Kidney epithelial cell (primary cell): ENCODE measurements around the gene PSMB5. TPM values are rescaled to one million over a fixed set of nuclear protein-coding genes. Genes with fewer than 3 reads are reported as not detected.

Experiments
- DNase-seq: peaks from one replicate; pipeline ENCODE4 v3.0.0-alpha.2; 2010; ENCODE audit warnings: low read depth
- H3K27me3 ChIP-seq: 2 replicates; pipeline ENCODE4 v1.6.0; 2011; ENCODE audit warnings: low read length; ENCODE audit not compliant: control insufficient read depth, insufficient read depth
- H3K36me3 ChIP-seq: 2 replicates; pipeline ENCODE4 v1.5.1; 2011; ENCODE audit warnings: low read length; ENCODE audit not compliant: control insufficient read depth, insufficient read depth
- H3K4me3 ChIP-seq: 2 replicates; pipeline ENCODE4 v1.5.1; 2011; ENCODE audit warnings: low read depth, mild to moderate bottlenecking, control low read depth, low read length
- total RNA-seq: library from RNA; depleted of rRNA; stranded (reverse); fragments of >200 nt; gene quantifications from 2 replicates; pipeline ENCODE4 v1.2.3, GENCODE V29; 2015
- TF ChIP-seq, protein P1 (sequence below): IDR thresholded peaks from 2 replicates; pipeline ENCODE4 v1.5.1; 2011; ENCODE audit warnings: mild to moderate bottlenecking, moderate library complexity, low read length, control low read depth, inconsistent platforms; ENCODE audit not compliant: insufficient read depth, poor library complexity, severe bottlenecking

The PSMB5 gene
- total RNA-seq, 1 donor from 2014 or later, result 199 TPM

DNA sequence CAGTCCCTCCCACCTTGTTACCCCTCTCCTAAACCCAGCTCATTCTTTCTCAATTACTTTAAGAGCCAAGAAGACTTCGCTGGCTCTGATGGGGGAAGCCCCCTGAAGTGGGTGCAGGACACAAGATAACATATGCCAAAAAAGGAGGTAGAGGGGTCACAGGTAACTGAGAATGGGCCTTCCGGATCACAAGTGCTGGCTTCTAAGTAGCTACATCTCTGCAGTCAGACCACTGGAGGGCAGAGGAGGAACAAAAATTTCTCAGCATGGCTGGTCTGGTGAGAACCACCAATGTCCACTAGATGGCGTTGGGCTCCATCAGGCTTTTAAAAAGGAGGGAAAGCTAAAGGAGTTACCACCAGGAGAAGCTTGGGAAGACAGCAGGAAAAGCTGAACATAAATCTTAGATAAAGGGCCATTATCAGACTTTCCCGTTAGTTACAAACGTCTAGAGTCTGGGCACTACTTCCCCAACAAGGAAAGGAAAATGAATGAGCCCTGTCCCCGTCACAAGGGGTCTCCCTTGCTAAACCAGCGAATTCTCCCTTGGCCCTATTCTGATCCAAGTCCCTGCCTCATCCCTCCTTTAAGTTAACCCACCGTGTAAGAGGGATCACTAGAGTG lies 34.2 kb upstream of the PSMB5 start:
- peak; percentile 70 for DNase-seq
- Histone ChIP-seq H3K4me3 (no peak overlapping the region), H3K27me3 (no peaks in the 10 kb centered on the region), H3K36me3 (peaks cover 11% of the 10 kb centered on the region)
- TF ChIP-seq, protein P1, sequence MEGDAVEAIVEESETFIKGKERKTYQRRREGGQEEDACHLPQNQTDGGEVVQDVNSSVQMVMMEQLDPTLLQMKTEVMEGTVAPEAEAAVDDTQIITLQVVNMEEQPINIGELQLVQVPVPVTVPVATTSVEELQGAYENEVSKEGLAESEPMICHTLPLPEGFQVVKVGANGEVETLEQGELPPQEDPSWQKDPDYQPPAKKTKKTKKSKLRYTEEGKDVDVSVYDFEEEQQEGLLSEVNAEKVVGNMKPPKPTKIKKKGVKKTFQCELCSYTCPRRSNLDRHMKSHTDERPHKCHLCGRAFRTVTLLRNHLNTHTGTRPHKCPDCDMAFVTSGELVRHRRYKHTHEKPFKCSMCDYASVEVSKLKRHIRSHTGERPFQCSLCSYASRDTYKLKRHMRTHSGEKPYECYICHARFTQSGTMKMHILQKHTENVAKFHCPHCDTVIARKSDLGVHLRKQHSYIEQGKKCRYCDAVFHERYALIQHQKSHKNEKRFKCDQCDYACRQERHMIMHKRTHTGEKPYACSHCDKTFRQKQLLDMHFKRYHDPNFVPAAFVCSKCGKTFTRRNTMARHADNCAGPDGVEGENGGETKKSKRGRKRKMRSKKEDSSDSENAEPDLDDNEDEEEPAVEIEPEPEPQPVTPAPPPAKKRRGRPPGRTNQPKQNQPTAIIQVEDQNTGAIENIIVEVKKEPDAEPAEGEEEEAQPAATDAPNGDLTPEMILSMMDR, result peak; percentile 99

DNA sequence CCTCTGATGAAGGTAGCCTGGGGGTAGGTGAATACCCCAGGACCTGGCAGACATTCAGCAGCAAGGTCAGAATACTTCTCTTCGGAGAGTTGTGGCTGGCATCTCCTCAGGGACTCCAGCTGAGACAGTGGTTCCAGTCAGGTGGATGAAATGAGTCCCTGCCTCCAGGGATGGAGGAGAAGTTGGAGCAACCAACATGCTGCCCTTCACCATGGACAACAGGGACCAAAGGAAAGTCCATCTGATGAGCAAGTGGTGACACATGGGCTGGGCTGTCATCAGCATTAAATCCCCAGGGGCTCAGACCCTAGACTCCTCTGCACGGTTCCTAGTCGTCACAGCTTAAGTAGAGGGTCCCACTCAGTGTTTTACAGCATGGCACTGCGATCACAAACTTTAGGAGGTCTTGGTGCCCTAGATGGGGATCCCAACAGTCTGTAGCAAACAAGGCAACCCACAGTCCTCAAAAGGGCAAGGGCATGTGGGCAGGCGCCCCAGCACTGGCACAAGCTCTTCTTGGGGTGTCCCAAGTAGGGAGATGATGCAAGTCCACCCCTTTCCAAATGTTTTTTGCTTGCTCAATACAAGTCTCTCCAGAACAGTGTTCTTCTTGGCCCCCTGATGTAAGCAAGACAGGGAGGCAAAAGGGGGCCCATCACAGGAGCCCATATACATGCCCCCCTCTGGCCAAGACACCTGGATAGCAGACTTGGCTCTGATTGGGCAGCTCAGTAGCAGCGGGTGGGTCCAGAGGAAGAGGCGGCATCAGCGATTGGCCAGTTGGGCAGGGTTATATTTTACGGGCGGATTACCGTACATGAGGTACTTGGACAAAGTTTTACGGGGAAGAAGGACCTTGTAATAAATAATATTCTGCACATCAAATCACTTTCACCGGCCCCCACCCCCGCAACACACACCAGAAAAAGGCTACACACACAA lies 33.4 kb upstream of the PSMB5 start:
- TF ChIP-seq, protein P1, result no peak
- H3K27me3 ChIP-seq, result no peaks in the 10 kb centered on the region
- DNase-seq, result no peak
- peaks cover 13% of the 10 kb centered on the region for H3K36me3 ChIP-seq
- H3K4me3 ChIP-seq, result no peak overlapping the region

DNA sequence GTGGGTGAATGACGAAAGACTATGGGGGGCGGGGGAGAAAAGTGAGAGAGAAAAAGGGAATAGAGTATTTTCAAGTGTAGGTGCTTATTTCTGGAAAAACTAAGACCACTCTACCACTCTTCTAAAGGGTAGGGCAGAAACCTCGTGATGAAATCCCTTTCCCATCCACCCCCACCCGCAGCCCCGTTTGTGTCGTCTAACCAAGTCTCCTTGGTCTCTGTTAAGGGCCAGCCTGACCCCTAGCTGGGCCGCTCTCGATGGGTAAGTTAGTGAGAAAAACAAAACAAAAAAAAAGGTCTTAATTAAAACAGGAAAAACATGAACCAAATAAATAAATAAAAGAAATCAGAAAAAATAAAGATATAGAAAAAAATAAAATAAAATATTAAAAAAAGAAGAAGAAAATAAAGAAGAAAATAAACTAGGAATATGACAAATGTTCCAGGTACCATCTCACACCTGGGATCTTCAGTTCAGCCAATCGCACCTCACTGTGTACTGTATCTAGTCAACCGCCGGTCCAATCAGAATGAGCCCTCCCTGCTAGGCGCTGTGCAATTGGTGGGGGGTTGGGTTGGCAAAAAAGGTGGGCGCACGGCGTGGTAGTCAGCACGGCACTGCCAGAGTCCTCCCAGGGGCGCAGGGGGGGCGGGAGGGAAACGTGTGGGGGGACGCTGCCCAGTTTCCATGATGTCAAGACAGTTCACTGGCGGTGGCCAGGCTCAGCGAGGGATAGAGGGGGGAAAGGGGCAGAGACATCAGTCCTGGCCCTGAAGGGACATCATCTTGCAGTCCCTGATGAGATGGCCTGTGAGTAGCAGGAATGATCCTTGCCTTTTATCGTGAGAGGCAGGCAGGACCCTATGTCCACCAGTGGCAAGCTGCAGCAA lies 32.4 kb upstream of the PSMB5 start:
- TF ChIP-seq, protein P1, result no peak
- Histone ChIP-seq H3K27me3 (no peaks in the 10 kb centered on the region), H3K36me3 (peaks cover 13% of the 10 kb centered on the region), H3K4me3 (no peak overlapping the region)
- DNase-seq, result no peak

DNA sequence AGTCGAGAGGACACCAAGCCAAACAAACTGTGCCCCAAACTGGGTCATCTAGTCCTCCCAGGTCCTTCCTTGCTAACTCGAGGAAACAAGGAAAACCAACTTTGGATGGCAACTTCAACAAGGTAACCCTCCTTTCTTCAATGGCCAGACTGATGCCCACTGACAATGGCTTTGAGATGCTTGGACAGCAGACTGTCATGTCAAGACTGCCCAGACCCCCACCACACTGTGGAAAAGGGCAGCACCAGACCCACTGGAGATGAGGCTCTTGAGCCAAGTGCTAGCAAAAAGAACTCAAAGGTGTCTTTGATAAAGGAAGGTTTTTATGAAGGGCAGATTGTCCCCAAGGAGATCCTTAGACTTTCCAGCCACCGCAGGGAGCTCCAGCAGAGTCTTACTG lies 31.7 kb upstream of the PSMB5 start:
- no peak overlapping the region for H3K4me3 ChIP-seq
- H3K36me3 ChIP-seq, result peaks cover 13% of the 10 kb centered on the region

DNA sequence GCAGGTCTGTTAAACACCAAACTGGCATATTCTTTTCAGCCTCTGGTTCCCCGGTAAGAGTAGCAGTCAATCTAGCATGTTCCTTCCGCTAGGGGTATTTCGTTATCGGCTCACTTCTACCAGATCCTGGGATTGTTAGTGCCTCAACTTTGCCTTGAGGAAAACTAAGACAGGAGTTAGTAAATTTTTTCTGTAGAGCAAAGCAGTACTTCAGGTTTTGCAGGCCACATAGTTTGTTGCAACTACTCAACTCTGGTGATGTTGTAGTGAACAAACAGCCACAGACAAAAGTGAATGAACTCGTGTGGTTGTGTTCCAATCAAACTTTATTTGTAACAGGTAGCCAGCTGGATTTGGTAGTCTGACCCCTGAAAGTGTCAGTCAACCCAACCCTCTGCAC lies 28.9 kb upstream of the PSMB5 start:
- Histone ChIP-seq H3K36me3 (peaks cover 15% of the 10 kb centered on the region), H3K4me3 (no peak overlapping the region), H3K27me3 (no peaks in the 10 kb centered on the region)
- TF ChIP-seq, protein P1, result no peak
- no peak for DNase-seq

More for the DNA sequence above, 31.7 kb upstream of the PSMB5 start:
- TF ChIP-seq, protein P1, result no peak
- H3K27me3 ChIP-seq, result no peaks in the 10 kb centered on the region
- no peak for DNase-seq
